RWPE1 (cell line): ENCODE measurements around the gene PGAP3.

ENCODE experiments used
- CTCF ChIA-PET: fragments of 350-600 bp; sonication (Branson Sonifier 250); formaldehyde crosslinking; extraction: SDS; loops from one replicate; lab custom pipeline; 2021; lab: Yijun Ruan, JAX
- POLR2A ChIA-PET: fragments of 400-600 bp; formaldehyde crosslinking; extraction: SDS; loops from one replicate; lab custom pipeline; 2020; ENCODE audit warnings: antibody characterized with exemption; ENCODE audit not compliant: low non-redundant PET; lab: Yijun Ruan, JAX
- DNase-seq: peaks from one replicate; pipeline ENCODE4 v3.0.0; 2012; ENCODE audit warnings: low spot score
- H3K27ac ChIP-seq: fragments of 450-650 bp; 2 replicates; pipeline ENCODE4 v1.5.1; 2017
- CTCF ChIP-seq: fragments of 450-650 bp; conservative IDR thresholded peaks from 2 replicates; pipeline ENCODE4 v1.5.1; 2017; ENCODE audit warnings: low read depth, mild to moderate bottlenecking

The PGAP3 gene

GRCh38 chr17:39697961-39698360 lies 10.1 kb upstream of the PGAP3 start:
- DNase-seq: no peak
- no peak overlapping the region for H3K27ac ChIP-seq
- ChIA-PET POLR2A (no interaction called here), CTCF (interaction anchor here (0.6 kb wide), 1 partner anchor 701 kb away, joined by 6 read pairs; no protein-coding TSS in a partner anchor)
- no peak for TF ChIP-seq CTCF

GRCh38 chr17:39696731-39697130 lies 8.9 kb upstream of the PGAP3 start:
- CTCF ChIA-PET: no interaction called here
- POLR2A ChIA-PET: no interaction called here
- DNase-seq: no peak
- TF ChIP-seq CTCF: no peak
- H3K27ac ChIP-seq: no peak overlapping the region

GRCh38 chr17:39695089-39695474 lies 7.2 kb upstream of the PGAP3 start:
- no peak overlapping the region; the same call in 1 of the 2 replicates for H3K27ac ChIP-seq
- no peak for DNase-seq
- no peak for TF ChIP-seq CTCF
- CTCF ChIA-PET: interaction anchor here (0.6 to 0.8 kb wide), 2 partner anchors 19 to 34 kb away, joined by 3 to 5 read pairs; no protein-coding TSS in a partner anchor
- POLR2A ChIA-PET: interaction anchor here (0.5 to 0.7 kb wide), 2 partner anchors 44 to 49 kb away, joined by 3 to 7 read pairs; no protein-coding TSS in a partner anchor

GRCh38 chr17:39694593-39694992 lies 6.7 kb upstream of the PGAP3 start:
- no peak overlapping the region; the same call in 1 of the 2 replicates for H3K27ac ChIP-seq
- ChIA-PET CTCF (no interaction called here), POLR2A (interaction anchor here (0.7 kb wide), 1 partner anchor 45 kb away, joined by 3 read pairs; no protein-coding TSS in a partner anchor)
- DNase-seq: no peak
- no peak for TF ChIP-seq CTCF

- H3K27ac ChIP-seq: no peak overlapping the region; the same call in 1 of the 2 replicates
- ChIA-PET CTCF (interaction anchor here (0.7 to 1.1 kb wide), 3 partner anchors 10 to 17 kb away, joined by 3 to 6 read pairs (median 4); no protein-coding TSS in a partner anchor), POLR2A (interaction anchor here (0.5 to 2.3 kb wide), 2 partner anchors 11 to 16 kb away, joined by 3 to 10 read pairs; partner anchors contain the start of gene ERBB2)
- TF ChIP-seq CTCF: no peak
- no peak for DNase-seq
Measured at GRCh38 chr17:39688945-39689344, 1.1 kb upstream of the PGAP3 start.

GRCh38 chr17:39688475-39688835 lies 598 bp upstream of the PGAP3 start:
- ChIA-PET POLR2A (interaction anchor here (0.5 to 2.3 kb wide), 4 partner anchors 11 to 65 kb away, joined by 3 to 10 read pairs (median 3); partner anchors contain the start of gene ERBB2), CTCF (interaction anchor here (0.6 to 1.4 kb wide), 5 partner anchors 11 to 67 kb away, joined by 3 to 4 read pairs (median 3); no protein-coding TSS in a partner anchor)
- peak overlapping the region; percentile 96 for H3K27ac ChIP-seq
- DNase-seq: no peak
- no peak for TF ChIP-seq CTCF
